H9 (cell line): ENCODE measurements around the gene MCM3. TPM values are rescaled to one million over a fixed set of nuclear protein-coding genes. Genes with fewer than 3 reads are reported as not detected.

Experiments
- DNase-seq: peaks from one replicate; pipeline ENCODE4 v3.0.0-alpha.2; 2017
- H2AFZ ChIP-seq: one replicate; pipeline ENCODE4 v1.6.1; 2013; ENCODE audit warnings: mild to moderate bottlenecking, low read length, control low read depth, moderate library complexity
- H2AK5ac ChIP-seq: 2 replicates; pipeline ENCODE4 v1.6.1; 2013; ENCODE audit warnings: low read length, control low read depth, mixed read lengths; ENCODE audit not compliant: insufficient read length
- H2BK120ac ChIP-seq: one replicate; pipeline ENCODE4 v1.6.1; 2013; ENCODE audit warnings: low read depth, mild to moderate bottlenecking, low read length, control low read depth, inconsistent platforms; ENCODE audit not compliant: poor library complexity, severe bottlenecking
- H2BK12ac ChIP-seq: 2 replicates; pipeline ENCODE4 v1.6.1; 2013; ENCODE audit warnings: low read length, control low read depth, mixed read lengths, low read depth; ENCODE audit not compliant: insufficient read length
- H2BK15ac ChIP-seq: 2 replicates; pipeline ENCODE4 v1.6.1; 2013; ENCODE audit warnings: low read depth, low read length, control low read depth
- H2BK20ac ChIP-seq: one replicate; pipeline ENCODE4 v1.6.1; 2013; ENCODE audit warnings: low read depth, mild to moderate bottlenecking, low read length, control low read depth, inconsistent platforms; ENCODE audit not compliant: poor library complexity, severe bottlenecking
- H2BK5ac ChIP-seq: 2 replicates; pipeline ENCODE4 v1.6.1; 2013; ENCODE audit warnings: low read length, control low read depth, mixed read lengths; ENCODE audit not compliant: insufficient read length
- H3K14ac ChIP-seq: 2 replicates; pipeline ENCODE4 v1.6.1; 2013; ENCODE audit warnings: low read length, control low read depth; ENCODE audit not compliant: insufficient read depth
- H3K18ac ChIP-seq: 2 replicates; pipeline ENCODE4 v1.6.1; 2013; ENCODE audit warnings: low read depth, mild to moderate bottlenecking, mixed read lengths, low read length, control low read depth; ENCODE audit not compliant: insufficient read length
- H3K23ac ChIP-seq: 2 replicates; pipeline ENCODE4 v1.6.1; 2013; ENCODE audit warnings: low read length, control low read depth, mixed read lengths, low read depth; ENCODE audit not compliant: insufficient read length
- H3K23me2 ChIP-seq: 2 replicates; pipeline ENCODE4 v1.6.1; 2013; ENCODE audit warnings: low read depth, mild to moderate bottlenecking, mixed read lengths, low read length, control low read depth; ENCODE audit not compliant: insufficient read length, poor library complexity, severe bottlenecking
- H3K27ac ChIP-seq: 2 replicates; pipeline ENCODE4 v1.5.1; 2013; ENCODE audit warnings: low read length, control low read depth, mixed read lengths, low read depth; ENCODE audit not compliant: insufficient read length
- H3K27me3 ChIP-seq: 2 replicates; pipeline ENCODE4 v1.6.1; 2013; ENCODE audit warnings: low read length, control low read depth, inconsistent platforms; ENCODE audit not compliant: insufficient read depth
- H3K4ac ChIP-seq: 2 replicates; pipeline ENCODE4 v1.6.1; 2013; ENCODE audit warnings: low read depth, mild to moderate bottlenecking, control low read depth, inconsistent platforms, low read length, moderate library complexity
- H3K4me1 ChIP-seq: 2 replicates; pipeline ENCODE4 v1.6.1; 2013; ENCODE audit warnings: low read length, control low read depth, inconsistent platforms; ENCODE audit not compliant: insufficient read depth
- H3K4me2 ChIP-seq: 2 replicates; pipeline ENCODE4 v1.6.1; 2013; ENCODE audit warnings: low read length, control low read depth, mixed read lengths; ENCODE audit not compliant: insufficient read length, insufficient read depth
- H3K56ac ChIP-seq: 2 replicates; pipeline ENCODE4 v1.6.1; 2013; ENCODE audit warnings: low read depth, mild to moderate bottlenecking, mixed read lengths, low read length, control low read depth; ENCODE audit not compliant: insufficient read length
- H3K79me1 ChIP-seq: 2 replicates; pipeline ENCODE4 v1.6.1; 2013; ENCODE audit warnings: low read depth, mild to moderate bottlenecking, moderate library complexity, low read length, control low read depth, inconsistent platforms; ENCODE audit not compliant: insufficient read depth, poor library complexity, severe bottlenecking
- H3K79me2 ChIP-seq: 2 replicates; pipeline ENCODE4 v1.6.1; 2013; ENCODE audit warnings: low read length, control low read depth, inconsistent platforms; ENCODE audit not compliant: insufficient read depth
- H3K9ac ChIP-seq: 2 replicates; pipeline ENCODE4 v1.6.1; 2013; ENCODE audit warnings: low read length, control low read depth, mixed read lengths; ENCODE audit not compliant: insufficient read length; ENCODE audit errors: extremely low read depth
- H3K9me3 ChIP-seq: one replicate; pipeline ENCODE4 v1.6.1; 2013; ENCODE audit warnings: low read depth, low read length, inconsistent platforms; ENCODE audit not compliant: control insufficient read depth
- H3T11ph ChIP-seq: one replicate; pipeline ENCODE4 v1.6.1; 2013; ENCODE audit warnings: mild to moderate bottlenecking, low read length, control low read depth, inconsistent platforms
- H4K20me1 ChIP-seq: one replicate; pipeline ENCODE4 v1.6.1; 2013; ENCODE audit not compliant: control insufficient read depth, insufficient read length, insufficient read depth
- H4K5ac ChIP-seq: 2 replicates; pipeline ENCODE4 v1.6.1; 2013; ENCODE audit warnings: low read depth, mild to moderate bottlenecking, mixed read lengths, low read length, control low read depth; ENCODE audit not compliant: insufficient read length
- H4K8ac ChIP-seq: replicated peaks from 2 replicates; pipeline ENCODE4 v1.6.1; 2013; ENCODE audit warnings: low read length, control low read depth, mixed read lengths, low read depth; ENCODE audit not compliant: insufficient read length
- H4K91ac ChIP-seq: 2 replicates; pipeline ENCODE4 v1.6.1; 2013; ENCODE audit warnings: low read depth, mild to moderate bottlenecking, moderate library complexity, mixed read lengths, low read length, control low read depth; ENCODE audit not compliant: insufficient read length
- H3K27ac Mint-ChIP-seq, 3 experiments: 2 replicates in 2 of 3; 3 replicates in 1 of 3; pipeline ENCODE4 v1.8.0; 2020 to 2021; ENCODE audit warnings: mixed read lengths in 3 of 3, mild to moderate bottlenecking in 1 of 3, moderate library complexity in 1 of 3
- H3K27me3 Mint-ChIP-seq: 2 replicates; pipeline ENCODE4 v1.8.0; 2021; ENCODE audit warnings: low read depth, mild to moderate bottlenecking, moderate library complexity, mixed read lengths
- H3K36me3 Mint-ChIP-seq, 3 experiments: 2 replicates in 2 of 3; 3 replicates in 1 of 3; pipeline ENCODE4 v1.8.0; 2020 to 2021; ENCODE audit warnings: low read depth in 3 of 3, mixed read lengths in 3 of 3; ENCODE audit not compliant: insufficient read depth in 1 of 3
- H3K4me1 Mint-ChIP-seq, 2 experiments: 2 replicates each; pipeline ENCODE4 v1.8.0; 2020; ENCODE audit warnings: mixed read lengths in 2 of 2
- H3K4me3 Mint-ChIP-seq, 2 experiments: 2 replicates in 1 of 2; 3 replicates in 1 of 2; pipeline ENCODE4 v1.8.0; 2020 to 2021; ENCODE audit warnings: mild to moderate bottlenecking in 2 of 2, mixed read lengths in 2 of 2, moderate library complexity in 1 of 2
- H3K9me3 Mint-ChIP-seq, 2 experiments: 2 replicates in 1 of 2; 3 replicates in 1 of 2; pipeline ENCODE4 v1.8.0; 2020; ENCODE audit warnings: mild to moderate bottlenecking in 2 of 2, mixed read lengths in 2 of 2, moderate library complexity in 1 of 2
- WGBS: extraction: QIAGEN DNeasy Blood & Tissue Kit; methylation state at CpG from one replicate; pipeline ENCODE4 v1.1.7; 2013; ENCODE audit warnings: missing lambda C conversion rate, low lambda C conversion rate, mixed read lengths; ENCODE audit not compliant: insufficient read length; ENCODE audit errors: extremely low coverage; 5-methylcytosine and 5-hydroxymethylcytosine counted together
- total RNA-seq: library from RNA; stranded (reverse); gene quantifications from 2 replicates; pipeline ENCODE4 v1.2.1, GENCODE V29; 2021
- TF ChIP-seq, protein P1 (sequence below): fragments of 200-600 bp; sonication (generic); conservative IDR thresholded peaks from 3 replicates; pipeline ENCODE4 v1.8.0; 2021; ENCODE audit warnings: antibody characterized with exemption, mild to moderate bottlenecking

The MCM3 gene
- total RNA-seq, 1 experiment from 2014 or later, result 252 TPM

DNA sequence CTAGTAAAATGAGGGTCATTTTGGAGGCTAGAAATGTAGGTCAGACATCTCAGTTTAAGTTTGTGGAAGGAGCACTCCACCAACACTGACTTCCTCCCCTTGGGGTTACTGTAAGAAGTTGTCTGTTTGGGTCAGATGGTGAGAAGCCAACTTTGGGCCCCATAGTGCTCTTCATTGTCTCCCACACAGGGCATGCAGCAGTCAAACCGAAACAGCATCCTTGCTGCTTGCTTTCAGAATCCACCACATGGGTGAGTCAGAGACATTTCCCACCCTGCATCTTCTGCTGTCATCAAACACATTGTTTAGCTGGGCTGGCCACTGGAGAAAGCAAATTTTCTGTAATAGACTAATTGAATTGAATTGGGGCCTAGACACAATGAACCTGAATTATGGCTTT, 57.0 kb downstream of the MCM3 start:
- no peak overlapping the region for H3K9ac ChIP-seq
- no peak overlapping the region for H3T11ph ChIP-seq

More for the DNA sequence above, 57.0 kb downstream of the MCM3 start:
- Histone ChIP-seq H2BK120ac (no peak overlapping the region), H4K20me1 (no peaks in the 10 kb centered on the region), H3K14ac (no peak overlapping the region), H4K91ac (no peak overlapping the region), H3K79me1 (no peaks in the 10 kb centered on the region), H3K23me2 (no peaks in the 10 kb centered on the region), H2BK5ac (no peak overlapping the region), H3K27ac (no peak overlapping the region), H3K27me3 (no peaks in the 10 kb centered on the region), H2AK5ac (no peak overlapping the region), H3K23ac (no peak overlapping the region), H2BK20ac (no peak overlapping the region), H2AFZ (no peak overlapping the region), H3K9me3 (no peaks in the 10 kb centered on the region), H3K56ac (no peak overlapping the region), H3K18ac (no peak overlapping the region), H3K79me2 (no peaks in the 10 kb centered on the region), H4K5ac (no peak overlapping the region), H3K4ac (no peak overlapping the region), H2BK12ac (no peak overlapping the region), H4K8ac (no peak overlapping the region), H2BK15ac (no peak overlapping the region), H3K4me1 (no peaks in the 10 kb centered on the region), H3K4me2 (no peak overlapping the region)
- no peaks in the 10 kb centered on the region for H3K9me3 Mint-ChIP-seq
- WGBS, result no CpG with 5 or more reads among the region's 1 CpG
- no peak overlapping the region for H3K27ac Mint-ChIP-seq
- H3K36me3 Mint-ChIP-seq, result no peaks in the 10 kb centered on the region
- H3K4me1 Mint-ChIP-seq, result no peaks in the 10 kb centered on the region
- H3K4me3 Mint-ChIP-seq, result no peak overlapping the region
- no peaks in the 10 kb centered on the region; the same call in none of the 2 replicates for H3K27me3 Mint-ChIP-seq
- no peak for DNase-seq
- TF ChIP-seq, protein P1, sequence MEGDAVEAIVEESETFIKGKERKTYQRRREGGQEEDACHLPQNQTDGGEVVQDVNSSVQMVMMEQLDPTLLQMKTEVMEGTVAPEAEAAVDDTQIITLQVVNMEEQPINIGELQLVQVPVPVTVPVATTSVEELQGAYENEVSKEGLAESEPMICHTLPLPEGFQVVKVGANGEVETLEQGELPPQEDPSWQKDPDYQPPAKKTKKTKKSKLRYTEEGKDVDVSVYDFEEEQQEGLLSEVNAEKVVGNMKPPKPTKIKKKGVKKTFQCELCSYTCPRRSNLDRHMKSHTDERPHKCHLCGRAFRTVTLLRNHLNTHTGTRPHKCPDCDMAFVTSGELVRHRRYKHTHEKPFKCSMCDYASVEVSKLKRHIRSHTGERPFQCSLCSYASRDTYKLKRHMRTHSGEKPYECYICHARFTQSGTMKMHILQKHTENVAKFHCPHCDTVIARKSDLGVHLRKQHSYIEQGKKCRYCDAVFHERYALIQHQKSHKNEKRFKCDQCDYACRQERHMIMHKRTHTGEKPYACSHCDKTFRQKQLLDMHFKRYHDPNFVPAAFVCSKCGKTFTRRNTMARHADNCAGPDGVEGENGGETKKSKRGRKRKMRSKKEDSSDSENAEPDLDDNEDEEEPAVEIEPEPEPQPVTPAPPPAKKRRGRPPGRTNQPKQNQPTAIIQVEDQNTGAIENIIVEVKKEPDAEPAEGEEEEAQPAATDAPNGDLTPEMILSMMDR, result no peak
